HL-60 (cell line): Measurements from ENCODE around the gene ITGB3BP.

ENCODE experiments used
- DNase-seq, 2 experiments: peaks; one replicate each; pipeline ENCODE4 v3.0.0-alpha.2; 2010 to 2020; ENCODE audit warnings: low read depth in 1 of 2, low spot score in 1 of 2
- H3K27ac ChIP-seq: fragments of 250-450 bp; sonication (Bioruptor Pico); replicated peaks from 2 replicates; pipeline ENCODE4 v1.5.1; 2020; ENCODE audit warnings: mild to moderate bottlenecking, moderate library complexity
- H3K27me3 ChIP-seq: fragments of 250-450 bp; sonication (Bioruptor Pico); 2 replicates; pipeline ENCODE4 v1.5.1; 2021; ENCODE audit warnings: mild to moderate bottlenecking, moderate library complexity; ENCODE audit not compliant: insufficient read depth, poor library complexity, severe bottlenecking
- H3K4me3 ChIP-seq: replicated peaks from 2 replicates; pipeline ENCODE4 v1.5.1; 2011; ENCODE audit warnings: mild to moderate bottlenecking, control low read depth, low read length; ENCODE audit not compliant: insufficient read depth
- CTCF ChIP-seq: IDR thresholded peaks from one replicate; pipeline ENCODE4 v1.5.1; 2011; ENCODE audit warnings: low read length, control low read depth, inconsistent platforms; ENCODE audit not compliant: insufficient read depth
- GABPA ChIP-seq: IDR thresholded peaks from 2 replicates; pipeline ENCODE4 v1.6.1; 2012; ENCODE audit warnings: low read depth
- POLR2AphosphoS5 ChIP-seq: IDR thresholded peaks from 2 replicates; pipeline ENCODE4 v1.6.1; 2012; ENCODE audit warnings: low read depth
- REST ChIP-seq: IDR thresholded peaks from 2 replicates; pipeline ENCODE4 v1.6.1; 2012; ENCODE audit warnings: low read depth; ENCODE audit not compliant: insufficient replicate concordance
- SPI1 ChIP-seq: IDR thresholded peaks from 2 replicates; pipeline ENCODE4 v1.6.1; 2012; ENCODE audit warnings: low read depth, mild to moderate bottlenecking, borderline replicate concordance

Gene ITGB3BP

GRCh38 chr1:63418101-63418500 is 104.9 kb downstream of the ITGB3BP start:
- TF ChIP-seq REST (no peak), GABPA (no peak), POLR2AphosphoS5 (no peak), SPI1 (no peak), CTCF (no peak)
- Histone ChIP-seq H3K27ac (no peak overlapping the region), H3K4me3 (no peak overlapping the region), H3K27me3 (no peaks in the 10 kb centered on the region)
- no peak for DNase-seq

GRCh38 chr1:63414691-63415365 is 108.2 kb downstream of the ITGB3BP start:
- no peak overlapping the region for H3K27ac ChIP-seq
- H3K27me3 ChIP-seq: no peaks in the 10 kb centered on the region
- no peak for DNase-seq
- no peak overlapping the region for H3K4me3 ChIP-seq
- TF ChIP-seq SPI1 (no peak), POLR2AphosphoS5 (no peak), GABPA (no peak), CTCF (no peak), REST (no peak)

- no peak overlapping the region for H3K4me3 ChIP-seq
- H3K27me3 ChIP-seq: no peaks in the 10 kb centered on the region
- TF ChIP-seq GABPA: no peak
- no peak for TF ChIP-seq CTCF
- TF ChIP-seq POLR2AphosphoS5: no peak
- TF ChIP-seq REST: no peak
- no peak for TF ChIP-seq SPI1
- H3K27ac ChIP-seq: no peak overlapping the region
- no peak for DNase-seq
Observed at GRCh38 chr1:63413394-63413793, 109.6 kb downstream of the ITGB3BP start.
